HG03103 (cell line): ENCODE results near the gene OCLN.
A peak's percentile ranks its signal among the peaks of the same experiment; 100 is the strongest.
"Not testable (repeated sequence)": the region's sequence is repeated elsewhere in the genome, so short reads cannot be mapped to it uniquely, and the experiment has no call there.

Experiments
- ATAC-seq: cut with Tn5 transposase; IDR thresholded peaks from one replicate; pipeline ENCODE4 v1.9.1; 2021; ENCODE audit warnings: low read depth; ENCODE audit not compliant: unreplicated experiment

The OCLN gene

GRCh38 chr5:69527128-69527770, 34.7 kb downstream of the OCLN start:
- ATAC-seq: no peak

GRCh38 chr5:69528035-69528434, 35.4 kb downstream of the OCLN start:
- ATAC-seq: no peak

GRCh38 chr5:69528609-69529008, 36.0 kb downstream of the OCLN start:
- no peak for ATAC-seq

GRCh38 chr5:69530561-69531405, 38.2 kb downstream of the OCLN start:
- no peak for ATAC-seq

- ATAC-seq: no peak
Measured at GRCh38 chr5:69531406-69531801, 38.8 kb downstream of the OCLN start.

- ATAC-seq: not testable (repeated sequence)
Measured at GRCh38 chr5:69537911-69538310, 45.3 kb downstream of the OCLN start.

- not testable (repeated sequence) for ATAC-seq
Measured at GRCh38 chr5:69538735-69539134, 46.1 kb downstream of the OCLN start.

GRCh38 chr5:69541347-69541746, 48.8 kb downstream of the OCLN start:
- not testable (repeated sequence) for ATAC-seq

- not testable (repeated sequence) for ATAC-seq
Measured at GRCh38 chr5:69542838-69543618, 50.4 kb downstream of the OCLN start.

- not testable (repeated sequence) for ATAC-seq
Measured at GRCh38 chr5:69544602-69545001, 52.0 kb downstream of the OCLN start.

- ATAC-seq: peak; percentile 99
Measured at GRCh38 chr5:69559908-69560330, 67.3 kb downstream of the OCLN start, which contains the start of gene GTF2H2C. Gene GTF2H2C (plus strand): TSS chr5:69560191. CDS start chr5:69565133, 4,942 bp downstream.

GRCh38 chr5:69560587-69561431, 68.2 kb downstream of the OCLN start:
- ATAC-seq: not testable (repeated sequence)

- ATAC-seq: not testable (repeated sequence)
Measured at GRCh38 chr5:69566172-69566571, 73.6 kb downstream of the OCLN start.

GRCh38 chr5:69568072-69568471, 75.5 kb downstream of the OCLN start:
- ATAC-seq: not testable (repeated sequence)

- ATAC-seq: not testable (repeated sequence)
Measured at GRCh38 chr5:69583356-69583755, 90.8 kb downstream of the OCLN start.

- ATAC-seq: not testable (repeated sequence)
Measured at GRCh38 chr5:69596114-69596840, 103.7 kb downstream of the OCLN start.

GRCh38 chr5:69601947-69602346, 109.4 kb downstream of the OCLN start:
- ATAC-seq: peak; percentile 94

GRCh38 chr5:69606839-69607238, 114.2 kb downstream of the OCLN start:
- ATAC-seq: not testable (repeated sequence)
